Transverse colon (tissue), 4 donors: ENCODE measurements around the gene OXT. TPM values are rescaled to one million over a fixed set of nuclear protein-coding genes. Genes with fewer than 3 reads are reported as not detected.

Experiments used
- DNase-seq: peaks from one replicate; pipeline ENCODE4 v3.0.0-alpha.2; 2019
- H3K27ac ChIP-seq, 4 donors: fragments of 200-600 bp; sonication (generic); 2 replicates each; pipeline ENCODE4 v1.5.1; 2016 to 2018; ENCODE audit warnings: inconsistent platforms in 4 of 4
- H3K27me3 ChIP-seq: fragments of 200-600 bp; sonication (generic); 2 replicates; pipeline ENCODE4 v1.5.1; 2017; ENCODE audit warnings: inconsistent platforms
- H3K36me3 ChIP-seq, 4 donors: fragments of 200-600 bp; sonication (generic); 2 replicates each; pipeline ENCODE4 v1.5.1; 2017 to 2019; ENCODE audit warnings: inconsistent platforms in 4 of 4
- H3K4me1 ChIP-seq, 4 donors: fragments of 200-600 bp; sonication (generic); 2 replicates each; pipeline ENCODE4 v1.5.1; 2017 to 2020; ENCODE audit warnings: inconsistent platforms in 4 of 4
- H3K4me3 ChIP-seq, 4 donors: fragments of 200-600 bp; sonication (generic); 1 replicate in 1 of 4; 2 replicates in 3 of 4; pipeline versions ENCODE4 v1.5.1 to v1.6.1; 2017 to 2019; ENCODE audit warnings: inconsistent platforms in 4 of 4
- H3K9me3 ChIP-seq, 2 donors: fragments of 200-600 bp; sonication (generic); 2 replicates each; pipeline ENCODE4 v1.5.1; 2017 to 2019; ENCODE audit warnings: inconsistent platforms in 2 of 2
- CTCF ChIP-seq, 5 experiments: fragments of 200-600 bp in 3 of 5; fragments of 450-650 bp in 2 of 5; sonication (generic) in 3 of 5; IDR thresholded peaks; 1 replicate in 2 of 5; 2 replicates in 3 of 5; pipeline ENCODE4 v1.5.1; 2016 to 2017; ENCODE audit warnings: antibody characterized with exemption in 5 of 5, inconsistent platforms in 3 of 5, mild to moderate bottlenecking in 2 of 5, moderate library complexity in 1 of 5
- EP300 ChIP-seq: sonication (generic); formaldehyde crosslinking; IDR thresholded peaks from one replicate; pipeline ENCODE4 v1.6.1; 2017; ENCODE audit warnings: antibody characterized with exemption, low read depth
- POLR2A ChIP-seq: fragments of 450-650 bp; IDR thresholded peaks from one replicate; pipeline ENCODE4 v1.6.1; 2016; ENCODE audit warnings: antibody characterized with exemption, mild to moderate bottlenecking, moderate library complexity
- POLR2AphosphoS5 ChIP-seq, 3 donors: sonication (generic); formaldehyde crosslinking; IDR thresholded peaks; one replicate each; pipeline ENCODE4 v1.6.1; 2016; ENCODE audit warnings: antibody characterized with exemption in 3 of 3
- WGBS, 2 donors: methylation state at CpG; one replicate each; pipeline ENCODE4 v1.1.5; 2018; ENCODE audit warnings: low coverage in 1 of 2; 5-methylcytosine and 5-hydroxymethylcytosine counted together
- in situ Hi-C, 4 donors: fragments of 200-750 bp; cut with MboI; loops; one replicate each; pipeline versions ENCODE4 v1.15.0 to v1.15.1; 2017; ENCODE audit warnings: low sequenced_read_pairs in 3 of 4, low pct_ligation_motif_present in 1 of 4, low pct_unique_long_range_greater_than_20kb in 1 of 4
- intact Hi-C: fragments of 100-400 bp; cut with DNase I; formaldehyde crosslinking; loops from one replicate; pipeline ENCODE4 v1.15.1; 2023; ENCODE audit warnings: low total_unique reads
- total RNA-seq, 4 donors: library from RNA; depleted of rRNA; stranded (reverse); fragments of >200 nt; gene quantifications; one replicate each; pipeline ENCODE4 v1.1.0, GENCODE V29; 2016

Gene OXT
- total RNA-seq, 4 donors from 2014 or later, result not detected

DNA sequence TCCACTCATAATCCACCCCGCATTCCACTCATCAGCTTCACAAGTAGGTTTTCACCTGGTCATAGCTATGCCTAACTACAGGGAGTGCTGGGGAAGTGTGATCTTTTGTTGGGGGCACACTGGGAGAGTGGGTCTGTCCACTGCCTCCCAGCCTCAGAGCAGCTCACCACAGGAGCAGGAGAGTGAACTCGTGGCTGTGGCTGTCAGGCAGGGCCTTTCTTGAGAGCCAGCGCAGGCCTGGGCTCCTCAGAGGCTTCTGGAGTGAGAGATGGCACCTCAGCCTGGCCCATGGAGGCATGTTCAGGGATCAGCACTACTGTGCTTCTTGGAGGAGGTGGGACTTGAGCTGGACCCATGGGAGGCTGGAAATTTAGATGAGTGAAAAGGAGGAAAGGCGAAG, 32.0 kb upstream of the OXT start:
- no peak overlapping the region for H3K4me3 ChIP-seq
- H3K9me3 ChIP-seq, result no peaks in the 10 kb centered on the region
- H3K27ac ChIP-seq, result no peak overlapping the region
- H3K27me3 ChIP-seq, result no peaks in the 10 kb centered on the region
- peaks cover 0 to 41% (median 14%) of the 10 kb centered on the region in 4 donors for H3K36me3 ChIP-seq
- in situ Hi-C loops (no loop called here), intact Hi-C loops (no loop called here)
- H3K4me1 ChIP-seq, result peaks cover 0 to 10% (median 2%) of the 10 kb centered on the region in 4 donors
- no peak for TF ChIP-seq POLR2AphosphoS5 (IDR thresholded peaks at IDR 0.05)
- no peak for TF ChIP-seq CTCF (IDR thresholded peaks at IDR 0.05)
- TF ChIP-seq EP300, result no peak
- TF ChIP-seq POLR2A, result no peak
- DNase-seq, result no peak
- 89 to 100% methylated on average over 1 to 4 of the region's 4 CpGs for WGBS, 2 donors

- in situ Hi-C loops, result no loop called here
- no peaks in the 10 kb centered on the region for H3K9me3 ChIP-seq
- WGBS, 2 donors, result 90 to 93% methylated on average over 3 to 8 of the region's 8 CpGs
- H3K27ac ChIP-seq, result no peak overlapping the region
- peaks cover 0 to 15% (median 4%) of the 10 kb centered on the region in 4 donors for H3K4me1 ChIP-seq
- TF ChIP-seq EP300, result no peak
- TF ChIP-seq POLR2A, result no peak
- TF ChIP-seq CTCF (IDR thresholded peaks at IDR 0.05), result no peak
- no peak for TF ChIP-seq POLR2AphosphoS5 (IDR thresholded peaks at IDR 0.05)
- intact Hi-C loops, result no loop called here
- H3K36me3 ChIP-seq, result peaks cover 0 to 38% (median 14%) of the 10 kb centered on the region in 4 donors
- DNase-seq, result no peak
- no peak overlapping the region for H3K4me3 ChIP-seq
- H3K27me3 ChIP-seq, result no peaks in the 10 kb centered on the region
Measured at GRCh38 chr20:3040086-3040485, 31.3 kb upstream of the OXT start.

GRCh38 chr20:3041854-3042409, 29.5 kb upstream of the OXT start:
- DNase-seq, result no peak
- peak overlapping the region; percentile 34 to 44 (median 42) for H3K27ac ChIP-seq
- peaks cover 2 to 21% (median 9%) of the 10 kb centered on the region in 4 donors for H3K4me1 ChIP-seq
- H3K9me3 ChIP-seq, result no peaks in the 10 kb centered on the region
- in situ Hi-C loops, result no loop called here
- no peaks in the 10 kb centered on the region for H3K27me3 ChIP-seq
- no peak for TF ChIP-seq EP300
- no peak for TF ChIP-seq CTCF (IDR thresholded peaks at IDR 0.05)
- no peak for TF ChIP-seq POLR2A
- no peak for TF ChIP-seq POLR2AphosphoS5 (IDR thresholded peaks at IDR 0.05)
- no peak overlapping the region for H3K4me3 ChIP-seq
- WGBS, 2 donors, result 42 to 54% methylated on average over 7 to 10 of the region's 10 CpGs
- peaks cover 0 to 20% (median 8%) of the 10 kb centered on the region in 4 donors for H3K36me3 ChIP-seq
- intact Hi-C loops, result no loop called here

DNA sequence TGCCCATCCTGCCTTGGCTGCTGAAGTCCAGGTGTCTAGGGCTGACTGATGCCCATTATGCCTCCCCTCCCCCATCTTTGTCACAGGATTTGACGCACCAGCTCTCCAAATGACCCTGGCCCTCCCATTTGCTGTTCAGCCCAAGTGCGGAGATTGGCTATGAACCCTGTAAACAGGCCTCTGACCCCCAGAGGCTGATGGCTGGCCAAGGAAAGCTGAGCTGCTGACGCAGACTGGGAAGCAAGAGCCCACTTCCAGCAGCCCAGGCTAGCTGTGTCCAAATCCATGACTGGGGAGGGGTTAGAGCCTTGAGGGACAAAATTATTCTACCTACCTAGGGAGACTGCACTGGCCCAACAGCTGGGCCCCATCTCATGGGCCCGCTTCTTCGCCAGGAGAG, 28.8 kb upstream of the OXT start:
- H3K27ac ChIP-seq, result peak overlapping the region; percentile 34 to 44 (median 42)

More for the DNA sequence above, 28.8 kb upstream of the OXT start:
- no peak for TF ChIP-seq EP300
- TF ChIP-seq CTCF (IDR thresholded peaks at IDR 0.05), result no peak
- no peak for TF ChIP-seq POLR2AphosphoS5 (IDR thresholded peaks at IDR 0.05)
- no peak for TF ChIP-seq POLR2A
- Histone ChIP-seq H3K9me3 (no peaks in the 10 kb centered on the region), H3K4me1 (peaks cover 8 to 28% (median 15%) of the 10 kb centered on the region in 4 donors), H3K27me3 (no peaks in the 10 kb centered on the region), H3K36me3 (peaks cover 0 to 13% (median 4%) of the 10 kb centered on the region in 4 donors), H3K4me3 (no peak overlapping the region)
- in situ Hi-C loops (no loop called here), intact Hi-C loops (no loop called here)
- no peak for DNase-seq
- WGBS, 2 donors, result 85% methylated on average over 5 of the region's 5 CpGs; no CpG with 5 or more reads in 1 of the 2 donors
